ENCODE results near the gene KCNQ2. TPM values are rescaled to one million over a fixed set of nuclear protein-coding genes. Genes with fewer than 3 reads are reported as not detected.

The KCNQ2 gene
- total and polyA plus RNA-seq, 5 experiments from 2014 or later = 0.30 to 0.49 TPM; not detected in 3

DNA sequence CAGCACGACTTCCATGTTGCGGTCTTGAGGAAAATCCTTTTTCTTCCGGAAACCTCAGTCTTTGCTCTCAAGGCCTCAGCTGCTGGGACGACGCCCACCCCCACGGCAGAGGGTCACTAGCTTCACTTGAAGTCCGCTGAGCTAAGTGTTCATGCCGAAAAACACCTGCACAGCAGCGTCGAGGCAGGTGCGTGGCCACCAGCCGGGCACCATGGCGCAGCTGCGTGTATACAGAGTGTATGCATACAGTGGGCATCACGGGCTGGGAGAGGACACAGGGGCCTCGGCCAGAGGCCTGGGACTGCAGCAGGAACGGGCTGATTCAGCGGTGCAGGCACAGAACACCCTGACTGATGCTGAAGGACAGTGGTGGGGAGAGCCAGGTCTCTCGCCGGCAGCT lies 20.1 kb downstream of the KCNQ2 start:
- H3K27ac Mint-ChIP-seq = no peak overlapping the region
- POLR2A ChIA-PET = interaction anchor here (0.9 kb wide), 1 partner anchor 11 kb away, joined by 3 read pairs; no protein-coding TSS in a partner anchor
- H3K4me1 Mint-ChIP-seq = peaks cover 3 to 17% (median 15%) of the 10 kb centered on the region in 4 donors
- DNase-seq (no peak), ATAC-seq (no peak)
- H3K9me3 Mint-ChIP-seq = no peaks in the 10 kb centered on the region
- H3K36me3 Mint-ChIP-seq = no peaks in the 10 kb centered on the region
- H3K27me3 Mint-ChIP-seq = peaks cover 5 to 49% (median 14%) of the 10 kb centered on the region in 5 donors
- peak overlapping the region in 1 of 10 donors; percentile 54 for H3K4me3 Mint-ChIP-seq

DNA sequence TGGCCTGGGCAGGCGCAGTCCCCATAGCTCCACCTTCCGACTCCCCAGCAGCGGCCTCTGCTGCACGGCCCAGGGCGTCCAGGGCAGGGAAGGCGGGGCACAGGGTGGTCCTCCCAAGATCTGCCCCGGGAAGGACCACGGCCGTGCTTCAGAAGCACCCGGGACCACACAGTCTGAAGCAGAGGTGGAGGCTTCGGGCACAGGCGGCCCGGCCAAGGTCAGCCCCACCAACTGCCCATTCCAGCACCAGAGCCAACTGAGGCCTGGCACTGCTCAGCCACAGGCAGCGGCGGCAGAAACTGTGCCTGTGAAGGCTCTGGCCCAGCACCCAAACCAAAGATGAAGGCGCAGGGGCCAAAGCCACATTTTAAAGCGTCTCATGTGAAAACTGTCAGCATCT lies 20.6 kb downstream of the KCNQ2 start:
- no peaks in the 10 kb centered on the region for H3K9me3 Mint-ChIP-seq
- ATAC-seq = no peak
- POLR2A ChIA-PET = interaction anchor here (0.9 kb wide), 1 partner anchor 11 kb away, joined by 3 read pairs; no protein-coding TSS in a partner anchor
- peaks cover 6 to 50% (median 18%) of the 10 kb centered on the region in 5 donors for H3K27me3 Mint-ChIP-seq
- H3K4me1 Mint-ChIP-seq = peaks cover 3 to 18% (median 16%) of the 10 kb centered on the region in 4 donors
- no peak overlapping the region for H3K27ac Mint-ChIP-seq
- H3K4me3 Mint-ChIP-seq = no peak overlapping the region
- no peak for DNase-seq
- no peaks in the 10 kb centered on the region for H3K36me3 Mint-ChIP-seq

DNA sequence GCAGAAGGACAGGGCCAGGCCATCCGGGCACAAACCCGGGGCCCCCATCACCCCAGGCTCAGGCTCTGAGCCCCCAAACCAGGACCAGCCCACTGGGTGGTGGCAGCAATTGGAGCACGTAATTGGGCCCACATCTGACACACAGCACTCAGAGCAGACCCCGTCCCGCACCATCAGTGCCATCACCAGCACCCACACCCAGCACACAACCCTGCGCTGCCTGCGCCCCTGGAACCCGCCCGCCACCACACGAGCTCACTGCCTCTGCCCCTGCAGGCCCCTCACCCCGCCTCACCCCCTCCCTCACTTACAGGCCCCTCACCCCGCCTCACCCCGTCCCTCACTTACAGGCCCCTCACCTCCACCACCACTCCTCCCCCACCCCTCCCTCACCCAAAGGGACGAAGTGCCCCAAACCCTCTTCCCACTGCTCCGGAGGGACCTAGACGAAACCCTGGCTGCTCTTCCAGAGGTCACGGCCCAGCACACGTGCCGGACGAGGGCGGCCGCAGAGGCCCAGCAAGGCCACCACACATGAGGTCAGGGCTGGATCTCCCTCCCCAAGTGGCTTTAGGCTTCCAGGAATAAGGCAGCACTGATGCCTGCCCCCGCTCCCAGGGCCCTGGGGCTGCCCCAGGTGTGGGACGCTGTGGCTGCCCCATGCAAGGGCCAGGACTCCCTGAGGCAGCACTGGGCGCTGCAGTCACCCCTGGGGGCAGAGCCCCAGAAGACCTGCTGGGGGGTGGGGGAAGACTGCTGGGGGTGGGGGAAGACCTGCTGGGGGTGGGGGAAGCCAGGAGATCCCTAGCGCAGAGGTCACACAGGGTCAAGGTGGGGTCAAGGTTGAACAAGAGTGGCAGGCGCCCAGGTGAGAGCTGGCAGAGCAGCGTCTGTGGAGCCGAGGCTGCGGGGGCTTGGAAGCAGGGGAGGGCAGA lies 22.4 kb downstream of the KCNQ2 start:
- no peak for ATAC-seq
- POLR2A ChIA-PET = no interaction called here
- DNase-seq = no peak
- H3K4me1 Mint-ChIP-seq = peaks cover 3 to 17% (median 14%) of the 10 kb centered on the region in 4 donors
- no peaks in the 10 kb centered on the region for H3K36me3 Mint-ChIP-seq
- H3K9me3 Mint-ChIP-seq = no peaks in the 10 kb centered on the region
- H3K27ac Mint-ChIP-seq = peak overlapping the region in 1 of 10 donors; percentile 19
- peaks cover 6 to 41% (median 10%) of the 10 kb centered on the region in 5 donors for H3K27me3 Mint-ChIP-seq
- no peak overlapping the region for H3K4me3 Mint-ChIP-seq

DNA sequence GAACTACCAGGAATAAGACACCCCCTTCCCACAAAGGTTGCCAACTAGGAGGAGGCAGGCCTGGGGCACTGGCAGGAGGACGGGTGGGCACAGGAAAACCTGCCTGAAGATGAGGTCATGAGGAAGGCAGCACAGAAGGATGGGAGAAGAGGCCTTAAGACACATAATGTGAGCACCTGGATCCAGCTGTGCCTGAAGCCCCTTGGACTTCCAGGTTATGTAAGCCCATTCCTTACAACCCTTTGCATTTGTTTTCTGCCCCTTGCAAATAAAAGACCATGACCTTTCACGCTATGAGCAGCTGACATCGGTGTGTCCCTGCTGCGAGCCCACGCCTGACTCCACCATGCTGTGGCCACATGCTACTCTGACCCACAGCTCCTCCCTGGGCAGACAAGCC lies 23.4 kb downstream of the KCNQ2 start:
- POLR2A ChIA-PET = no interaction called here
- Mint-ChIP-seq H3K27ac (no peak overlapping the region), H3K9me3 (no peaks in the 10 kb centered on the region), H3K4me1 (peaks cover 0 to 8% (median 7%) of the 10 kb centered on the region in 4 donors), H3K36me3 (no peaks in the 10 kb centered on the region), H3K27me3 (peaks cover 3 to 31% (median 6%) of the 10 kb centered on the region in 5 donors), H3K4me3 (no peak overlapping the region)
- no peak for ATAC-seq
- DNase-seq = no peak

DNA sequence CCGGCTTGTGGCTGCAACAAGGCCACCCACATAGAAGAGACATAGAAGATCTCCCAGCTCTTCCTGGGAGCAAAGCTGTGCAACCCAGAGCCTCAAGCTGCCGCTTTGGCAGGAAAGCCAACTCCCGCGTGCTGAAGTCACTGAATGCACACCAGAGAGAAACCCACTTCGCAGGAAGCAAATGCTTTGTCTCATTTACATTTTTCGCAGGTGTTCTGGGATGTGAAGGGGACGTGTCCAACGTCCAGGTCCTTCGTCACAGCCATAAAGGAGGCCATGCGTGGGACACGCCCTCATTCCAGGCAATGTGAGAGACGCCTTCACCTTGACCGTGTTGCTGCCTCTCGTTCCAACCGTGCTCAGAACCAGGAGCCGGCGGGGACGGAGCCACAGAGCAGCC lies 24.4 kb downstream of the KCNQ2 start:
- Mint-ChIP-seq H3K27ac (peak overlapping the region in 2 of 10 donors; percentile 15 to 31), H3K4me1 (peaks cover 0 to 5% (median under 1%) of the 10 kb centered on the region in 4 donors), H3K36me3 (no peaks in the 10 kb centered on the region), H3K27me3 (peaks cover 3 to 23% (median 6%) of the 10 kb centered on the region in 5 donors), H3K4me3 (no peak overlapping the region), H3K9me3 (peaks cover 0 to 6% (median 0%) of the 10 kb centered on the region in 9 donors)
- POLR2A ChIA-PET = no interaction called here
- no peak for DNase-seq
- no peak for ATAC-seq

- peak overlapping the region in 2 of 10 donors; percentile 38 to 66 for H3K27ac Mint-ChIP-seq
- ATAC-seq (no peak), DNase-seq (no peak)
- H3K9me3 Mint-ChIP-seq = peaks cover 0 to 13% (median 0%) of the 10 kb centered on the region in 9 donors
- H3K27me3 Mint-ChIP-seq = peaks cover 3 to 22% (median 6%) of the 10 kb centered on the region in 5 donors
- no peaks in the 10 kb centered on the region for H3K36me3 Mint-ChIP-seq
- POLR2A ChIA-PET = no interaction called here
- peaks cover under 1 to 6% (median 3%) of the 10 kb centered on the region in 4 donors for H3K4me1 Mint-ChIP-seq
- no peak overlapping the region for H3K4me3 Mint-ChIP-seq
Observed at GRCh38 chr20:63447320-63447719, 25.1 kb downstream of the KCNQ2 start.

GRCh38 chr20:63446216-63447024 lies 26.0 kb downstream of the KCNQ2 start:
- ATAC-seq (peak in 1 of 2 donors; percentile 38), DNase-seq (peak in 1 of 10 donors; percentile 43)
- Mint-ChIP-seq H3K4me3 (no peak overlapping the region), H3K36me3 (no peaks in the 10 kb centered on the region), H3K27me3 (peaks cover 3 to 20% (median 6%) of the 10 kb centered on the region in 5 donors), H3K9me3 (peaks cover 0 to 15% (median 0%) of the 10 kb centered on the region in 9 donors), H3K4me1 (peaks cover 9 to 16% (median 10%) of the 10 kb centered on the region in 4 donors), H3K27ac (no peak overlapping the region)
- POLR2A ChIA-PET = no interaction called here

DNA sequence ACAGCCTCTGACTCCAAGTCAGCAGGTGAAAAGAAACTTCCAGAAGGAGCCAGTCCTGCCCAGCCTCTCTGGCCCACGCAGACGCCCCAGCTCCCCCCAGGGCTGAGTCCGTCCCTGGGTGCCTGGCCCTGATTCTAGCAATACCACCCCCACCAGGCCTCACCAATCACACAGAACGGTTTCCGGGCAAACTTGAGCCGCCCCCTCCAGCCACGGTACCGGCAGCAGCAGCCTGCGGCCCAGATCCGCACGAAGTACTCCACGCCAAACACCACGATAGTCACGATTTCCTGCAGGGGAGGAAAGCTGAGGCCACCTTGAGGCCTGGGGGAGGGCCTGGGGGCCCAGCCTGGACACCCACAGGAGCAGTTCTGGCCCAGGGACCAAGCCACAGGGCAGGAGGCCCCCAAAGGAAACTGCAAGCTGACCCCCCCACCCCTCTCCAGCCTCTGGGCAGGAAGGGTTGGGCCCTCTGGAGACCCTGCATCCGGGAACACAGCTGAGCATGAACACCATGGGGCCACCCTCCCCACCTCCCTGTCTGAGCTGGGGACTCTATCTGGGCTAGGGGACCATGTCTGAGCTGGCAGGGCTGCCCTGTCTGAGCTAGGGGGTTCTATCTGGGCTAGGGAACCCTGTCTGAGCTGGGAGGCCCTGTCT lies 27.2 kb downstream of the KCNQ2 start:
- no peak overlapping the region for H3K4me3 Mint-ChIP-seq
- peaks cover 3 to 20% (median 6%) of the 10 kb centered on the region in 5 donors for H3K27me3 Mint-ChIP-seq
- ATAC-seq (no peak), DNase-seq (no peak)
- H3K4me1 Mint-ChIP-seq = peaks cover 13 to 22% (median 18%) of the 10 kb centered on the region in 4 donors
- H3K36me3 Mint-ChIP-seq = no peaks in the 10 kb centered on the region
- peaks cover 0 to 15% (median 0%) of the 10 kb centered on the region in 9 donors for H3K9me3 Mint-ChIP-seq
- peak overlapping the region in 1 of 10 donors; percentile 53 for H3K27ac Mint-ChIP-seq
- POLR2A ChIA-PET = no interaction called here

DNA sequence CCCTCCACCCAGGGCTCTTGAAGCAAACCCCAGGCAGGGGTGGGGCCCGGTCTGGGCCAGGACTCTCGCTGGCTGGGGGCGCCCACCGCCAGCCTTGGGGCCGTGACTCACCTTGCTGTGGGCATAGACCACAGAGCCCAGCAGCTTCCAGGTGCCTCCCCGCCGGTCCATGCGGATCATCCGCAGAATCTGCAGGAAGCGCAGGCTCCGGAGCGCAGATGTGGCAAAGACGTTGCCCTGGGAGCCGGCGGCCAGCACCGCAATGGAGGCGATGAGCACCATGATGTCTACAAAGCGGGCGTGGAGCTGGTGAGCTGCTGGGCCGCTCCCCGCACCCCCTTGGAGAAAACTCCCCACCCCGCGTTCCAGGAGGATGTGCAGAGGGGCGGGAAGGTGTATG lies 27.9 kb downstream of the KCNQ2 start:
- DNase-seq (no peak), ATAC-seq (no peak)
- Mint-ChIP-seq H3K36me3 (no peaks in the 10 kb centered on the region), H3K4me1 (peaks cover 13 to 22% (median 18%) of the 10 kb centered on the region in 4 donors), H3K27me3 (peaks cover 3 to 20% (median 6%) of the 10 kb centered on the region in 5 donors), H3K4me3 (no peak overlapping the region), H3K9me3 (peaks cover 0 to 15% (median 0%) of the 10 kb centered on the region in 9 donors), H3K27ac (peak overlapping the region in 1 of 10 donors; percentile 53)
- POLR2A ChIA-PET = no interaction called here

DNA sequence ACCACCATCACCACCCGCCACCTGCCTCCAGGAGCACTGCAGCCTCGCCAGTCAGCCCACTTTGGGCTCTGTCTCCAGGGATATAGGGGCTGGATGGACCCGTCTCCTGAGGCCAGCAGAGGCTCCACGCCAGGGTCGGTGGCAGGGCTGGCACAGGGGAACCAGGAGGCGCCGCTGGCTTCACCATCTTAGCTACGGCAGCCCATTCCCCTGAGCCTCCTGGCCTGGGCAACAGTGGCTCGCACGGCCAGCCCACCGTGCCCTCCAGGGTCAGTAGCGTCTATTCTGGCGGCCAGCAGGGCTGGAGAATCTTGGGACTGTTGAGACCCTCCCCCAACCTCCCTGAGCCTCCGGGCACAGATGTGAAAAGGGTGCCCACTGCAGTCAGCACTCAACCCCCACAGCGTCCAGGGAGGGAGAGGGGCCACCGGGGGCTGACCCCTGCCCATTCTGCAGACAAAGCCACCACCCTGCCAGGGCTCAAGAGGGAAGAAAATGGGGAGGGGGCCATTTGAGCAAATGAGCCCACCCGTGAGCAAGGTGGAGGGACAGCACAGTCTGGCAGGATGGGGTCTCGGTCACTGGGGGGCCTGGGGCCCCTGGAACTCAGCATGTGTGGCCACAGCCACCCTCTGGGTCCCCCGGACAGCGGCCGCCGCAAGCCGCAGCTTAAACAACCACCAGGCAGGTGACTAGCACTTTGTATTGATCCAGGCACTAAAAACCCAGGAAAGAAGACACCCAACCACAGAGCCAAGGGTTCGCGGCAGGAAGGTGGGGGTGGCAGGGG lies 28.7 kb downstream of the KCNQ2 start:
- no peaks in the 10 kb centered on the region for H3K36me3 Mint-ChIP-seq
- peak overlapping the region in 1 of 10 donors; percentile 60 for H3K4me3 Mint-ChIP-seq
- peaks cover 13 to 22% (median 18%) of the 10 kb centered on the region in 4 donors for H3K4me1 Mint-ChIP-seq
- ATAC-seq (no peak), DNase-seq (no peak)
- POLR2A ChIA-PET = no interaction called here
- no peak overlapping the region for H3K27ac Mint-ChIP-seq
- H3K9me3 Mint-ChIP-seq = peaks cover 0 to 15% (median 0%) of the 10 kb centered on the region in 9 donors
- H3K27me3 Mint-ChIP-seq = peaks cover 3 to 15% (median 6%) of the 10 kb centered on the region in 5 donors

DNA sequence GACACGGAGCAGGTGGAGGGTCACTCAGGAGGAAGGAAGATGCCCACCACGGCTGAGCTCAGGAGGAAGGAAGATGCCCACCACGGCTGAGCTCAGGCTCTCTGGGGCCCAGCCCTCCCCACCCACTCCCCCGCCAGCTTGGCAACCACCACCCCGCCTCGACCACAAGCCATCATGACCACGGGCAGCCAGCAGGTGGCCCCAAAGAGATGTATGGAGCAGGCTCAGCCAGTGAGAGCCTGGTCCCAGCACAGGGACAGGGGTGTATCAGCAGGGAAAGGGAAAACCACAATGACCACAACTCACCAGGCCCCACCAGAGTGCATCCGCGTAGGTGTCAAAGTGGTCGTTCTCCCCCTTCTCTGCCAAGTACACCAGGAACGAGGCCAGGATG lies 30.4 kb downstream of the KCNQ2 start:
- Mint-ChIP-seq H3K9me3 (peaks cover 0 to 15% (median 0%) of the 10 kb centered on the region in 9 donors), H3K27me3 (peaks cover 0 to 4% (median 2%) of the 10 kb centered on the region in 5 donors), H3K27ac (peak overlapping the region in 5 of 10 donors; percentile 46 to 79 (median 50)), H3K4me1 (peaks cover 13 to 22% (median 16%) of the 10 kb centered on the region in 4 donors), H3K36me3 (no peaks in the 10 kb centered on the region), H3K4me3 (peak overlapping the region in 4 of 10 donors; percentile 33 to 79 (median 54))
- ATAC-seq = peak; percentile 62 to 71
- peak; percentile 36 to 81 (median 52) for DNase-seq
- POLR2A ChIA-PET = interaction anchor here (1.0 kb wide), 1 partner anchor 79 kb away, joined by 3 read pairs; no protein-coding TSS in a partner anchor

Data from naive thymus-derived CD8-positive, alpha-beta T cell (primary cell).